Measurements from ENCODE around the gene TAOK1.
"Not testable (repeated sequence)": the region's sequence is repeated elsewhere in the genome, so short reads cannot be mapped to it uniquely, and the experiment has no call there.

TAOK1 gene

GRCh38 chr17:29389982-29390850 is at the start of gene TAOK1:
TSS of gene TAOK1 (plus strand) at chr17:29390363. CDS start at chr17:29451549, 61,186 bp downstream.
- DNase-seq = peak; percentile 96

GRCh38 chr17:29341726-29342125 is 48.4 kb upstream of the TAOK1 start:
- no peak for DNase-seq

- no peak for DNase-seq
These were observed 47.9 kb upstream of the TAOK1 start for GRCh38 chr17:29342158-29342765.

- no peak for DNase-seq
These were observed 45.8 kb upstream of the TAOK1 start for GRCh38 chr17:29344201-29344856.

- no peak for DNase-seq
These were observed 45.1 kb upstream of the TAOK1 start for GRCh38 chr17:29345066-29345465.

GRCh38 chr17:29345470-29345869 is 44.7 kb upstream of the TAOK1 start:
- not testable (repeated sequence) for DNase-seq

GRCh38 chr17:29346462-29346861 is 43.7 kb upstream of the TAOK1 start:
- no peak for DNase-seq

GRCh38 chr17:29347831-29348629 is 42.1 kb upstream of the TAOK1 start:
- no peak for DNase-seq

- no peak for DNase-seq
These were observed 40.8 kb upstream of the TAOK1 start for GRCh38 chr17:29349409-29349808.

GRCh38 chr17:29352146-29352545 is 38.0 kb upstream of the TAOK1 start:
- no peak for DNase-seq

GRCh38 chr17:29357232-29357631 is 32.9 kb upstream of the TAOK1 start:
- no peak for DNase-seq

GRCh38 chr17:29357821-29358232 is 32.3 kb upstream of the TAOK1 start:
- DNase-seq = no peak

- DNase-seq = no peak
These were observed 31.7 kb upstream of the TAOK1 start for GRCh38 chr17:29358416-29358815.

GRCh38 chr17:29359777-29360176 is 30.4 kb upstream of the TAOK1 start:
- no peak for DNase-seq

- no peak for DNase-seq
These were observed 26.4 kb upstream of the TAOK1 start for GRCh38 chr17:29363716-29364115.

- no peak for DNase-seq
These were observed 25.5 kb upstream of the TAOK1 start for GRCh38 chr17:29364691-29365090.

- DNase-seq = no peak
These were observed 22.0 kb upstream of the TAOK1 start for GRCh38 chr17:29368161-29368560.

GRCh38 chr17:29368926-29369325 is 21.2 kb upstream of the TAOK1 start:
- DNase-seq = no peak

- peak; percentile 89 for DNase-seq
These were observed 20.1 kb upstream of the TAOK1 start for GRCh38 chr17:29369831-29370735.

- no peak for DNase-seq
These were observed 13.4 kb upstream of the TAOK1 start for GRCh38 chr17:29376667-29377270.

GRCh38 chr17:29378500-29378899 is 11.7 kb upstream of the TAOK1 start:
- DNase-seq = no peak

All from NCI-H748 treated with DMSO at 0.1 percent for 48 hours (cell line).